B cell (primary cell): ENCODE results near the gene MEAF6. TPM values are rescaled to one million over a fixed set of nuclear protein-coding genes. Genes with fewer than 3 reads are reported as not detected.

Experiments used
- ATAC-seq: fragments of 200-7000 bp; cut with Tn5 transposase; one replicate; pipeline ENCODE4 v1.10.0; 2021; ENCODE audit warnings: low read depth, mild to moderate bottlenecking, moderate number of reproducible peaks, moderate library complexity
- CTCF ChIA-PET: fragments of 350-600 bp; sonication (Branson Sonifier 250); formaldehyde crosslinking; loops from one replicate; lab custom pipeline; 2021; ENCODE audit warnings: antibody characterized with exemption, inconsistent platforms; lab: Charles Lee
- POLR2A ChIA-PET: fragments of 350-600 bp; sonication (Branson Sonifier 250); formaldehyde crosslinking; loops from one replicate; lab custom pipeline; 2021; ENCODE audit warnings: antibody characterized with exemption; lab: Charles Lee
- DNase-seq: peaks from one replicate; pipeline ENCODE4 v3.0.0; 2013
- H2AFZ ChIP-seq: 2 replicates; pipeline ENCODE4 v1.6.1; 2012; ENCODE audit warnings: mild to moderate bottlenecking, low read depth, low read length; ENCODE audit not compliant: insufficient read depth, poor library complexity, severe bottlenecking
- H3K27ac ChIP-seq, 2 donors: 1 replicate in 1 of 2; 2 replicates in 1 of 2; pipeline ENCODE4 v1.5.1; 2012 to 2013; ENCODE audit warnings: low read length in 2 of 2, mild to moderate bottlenecking in 2 of 2, moderate library complexity in 1 of 2
- H3K27me3 ChIP-seq, 4 experiments: fragments of 200-600 bp in 1 of 4; sonication (generic) in 1 of 4; replicated peaks in 1 of 4; 1 replicate in 2 of 4; 2 replicates in 2 of 4; pipeline versions ENCODE4 v1.6.1 to v1.7.0; 2013 to 2016; ENCODE audit warnings: low read length in 3 of 4, mild to moderate bottlenecking in 2 of 4, mixed read lengths in 1 of 4, moderate library complexity in 1 of 4; ENCODE audit not compliant: insufficient read depth in 4 of 4, control insufficient read depth in 3 of 4; ENCODE audit errors: control extremely low read depth in 1 of 4
- H3K36me3 ChIP-seq, 2 experiments: replicated peaks in 1 of 2; 1 replicate in 1 of 2; 2 replicates in 1 of 2; pipeline versions ENCODE4 v1.6.1 to v1.7.1; 2013; ENCODE audit warnings: low read length in 1 of 2; ENCODE audit not compliant: insufficient read depth in 2 of 2, control insufficient read depth in 1 of 2; ENCODE audit errors: control extremely low read depth in 1 of 2, extremely low read depth in 1 of 2
- H3K4me1 ChIP-seq, 2 donors: fragments of 200-600 bp in 1 of 2; sonication (generic) in 1 of 2; 1 replicate in 1 of 2; 2 replicates in 1 of 2; pipeline versions ENCODE4 v1.5.1 to v1.6.1; 2013 to 2017; ENCODE audit warnings: low read length in 2 of 2; ENCODE audit not compliant: control insufficient read depth in 2 of 2, insufficient read depth in 2 of 2
- H3K4me2 ChIP-seq: replicated peaks from 2 replicates; pipeline ENCODE3; 2012; ENCODE audit warnings: mild to moderate bottlenecking, low read depth, low read length; ENCODE audit not compliant: poor library complexity, severe bottlenecking
- H3K4me3 ChIP-seq, 5 experiments: fragments of 200-600 bp in 1 of 5; sonication (generic) in 1 of 5; 1 replicate in 3 of 5; 2 replicates in 2 of 5; pipeline versions ENCODE4 v1.5.1 to v1.7.0; 2011 to 2016; ENCODE audit warnings: low read length in 4 of 5, mild to moderate bottlenecking in 4 of 5, low read depth in 2 of 5, control low read depth in 1 of 5, moderate library complexity in 1 of 5; ENCODE audit not compliant: insufficient read depth in 1 of 5; ENCODE audit errors: control extremely low read depth in 1 of 5, extremely low read depth in 1 of 5
- H3K79me2 ChIP-seq: fragments of 200-600 bp; sonication (generic); one replicate; pipeline ENCODE4 v1.6.0; 2016; ENCODE audit warnings: low read length; ENCODE audit not compliant: control insufficient read depth, insufficient read depth
- H3K9ac ChIP-seq: fragments of 200-600 bp; sonication (generic); 2 replicates; pipeline ENCODE4 v1.6.1; 2017; ENCODE audit warnings: mild to moderate bottlenecking, low read length, moderate library complexity
- H3K9me3 ChIP-seq, 3 donors: one replicate each; pipeline versions ENCODE4 v1.6.1 to v1.7.1; 2013; ENCODE audit warnings: low read length in 2 of 3; ENCODE audit not compliant: control insufficient read depth in 2 of 3, insufficient read depth in 1 of 3; ENCODE audit errors: control extremely low read depth in 1 of 3
- H4K20me1 ChIP-seq: 2 replicates; pipeline ENCODE4 v1.6.0; 2012; ENCODE audit warnings: mild to moderate bottlenecking, low read length; ENCODE audit not compliant: insufficient read depth, control insufficient read depth, poor library complexity, severe bottlenecking
- H3K27ac Mint-ChIP-seq: one replicate; pipeline ENCODE4 v1.8.0; 2021; ENCODE audit warnings: mixed read lengths
- H3K27me3 Mint-ChIP-seq: one replicate; pipeline ENCODE4 v1.8.0; 2021; ENCODE audit warnings: mixed read lengths
- H3K4me1 Mint-ChIP-seq: one replicate; pipeline ENCODE4 v1.8.0; 2021; ENCODE audit warnings: mixed read lengths
- H3K4me3 Mint-ChIP-seq: one replicate; pipeline ENCODE4 v1.8.0; 2021; ENCODE audit warnings: mixed read lengths
- H3K9me3 Mint-ChIP-seq: one replicate; pipeline ENCODE4 v1.8.0; 2022; ENCODE audit warnings: mixed read lengths; ENCODE audit not compliant: insufficient read depth
- CTCF ChIP-seq: fragments of 200-600 bp; IDR thresholded peaks from one replicate; pipeline ENCODE4 v1.8.0; 2022; ENCODE audit warnings: antibody characterized with exemption, mild to moderate bottlenecking
- EZH2 ChIP-seq: IDR thresholded peaks from 2 replicates; pipeline ENCODE4 v1.6.1; 2012; ENCODE audit warnings: borderline replicate concordance, low read depth, mild to moderate bottlenecking, moderate library complexity, low read length; ENCODE audit not compliant: insufficient read depth, poor library complexity, severe bottlenecking
- WGBS: methylation state at CpG from one replicate; pipeline ENCODE4 v1.1.5; 2013; ENCODE audit warnings: missing lambda C conversion rate; ENCODE audit not compliant: insufficient coverage; 5-methylcytosine and 5-hydroxymethylcytosine counted together
- intact Hi-C: fragments of 100-400 bp; cut with micrococcal nuclease; formaldehyde crosslinking; loops from one replicate; pipeline ENCODE4 v1.10.0; 2022
- polyA plus RNA-seq: library from polyadenylated mRNA; depleted of rRNA; stranded (reverse); fragments of >200 nt; gene quantifications from 2 replicates; pipeline ENCODE4 v1.2.3, GENCODE V29; 2012
- total RNA-seq, 2 donors: library from RNA; stranded (reverse); fragments of 120-200 nt in 1 of 2; gene quantifications; 1 replicate in 1 of 2; 2 replicates in 1 of 2; pipeline versions ENCODE4 v1.2.3 to v1.2.4, GENCODE V29; 2013 to 2022

Gene MEAF6
- total and polyA plus RNA-seq, 2 donors (not counting 1 experiment from before 2014, with no cell fraction given) = 52.5 to 84.2 TPM

GRCh38 chr1:37553598-37553926, 39.0 kb upstream of the MEAF6 start:
- DNase-seq = no peak
- peaks cover 5% of the 10 kb centered on the region for H3K27me3 Mint-ChIP-seq
- Histone ChIP-seq H3K9ac (peak overlapping the region; percentile 99), H3K9me3 (peaks cover 0 to 7% (median 0%) of the 10 kb centered on the region in 3 donors), H3K36me3 (peaks cover 3 to 22% of the 10 kb centered on the region in 2 experiments), H3K27me3 (peaks cover 0 to 3% (median 0%) of the 10 kb centered on the region in 4 experiments), H3K27ac (peak overlapping the region; percentile 82 to 96), H3K4me1 (peaks cover 13 to 19% of the 10 kb centered on the region in 2 donors), H3K4me3 (peak overlapping the region; percentile 75 to 99 (median 93)), H3K79me2 (peaks cover 41% of the 10 kb centered on the region), H3K4me2 (peak overlapping the region; percentile 88), H4K20me1 (peaks cover 10% of the 10 kb centered on the region), H2AFZ (peak overlapping the region; percentile 92)
- intact Hi-C loops = no loop called here
- H3K27ac Mint-ChIP-seq = peak overlapping the region; percentile 97
- H3K9me3 Mint-ChIP-seq = no peaks in the 10 kb centered on the region
- POLR2A ChIA-PET = interaction anchor here (1.2 to 1.9 kb wide), 2 partner anchors 39 to 137 kb away, joined by 5 to 8 read pairs; partner anchors contain the start of gene MEAF6
- H3K4me3 Mint-ChIP-seq = peak overlapping the region; percentile 98
- no peak for ATAC-seq
- peaks cover 34% of the 10 kb centered on the region for H3K4me1 Mint-ChIP-seq
- CTCF ChIA-PET = interaction anchor here (1.0 to 1.4 kb wide), 2 partner anchors 38 to 49 kb away, joined by 3 to 13 read pairs; partner anchors contain the start of gene MEAF6
- TF ChIP-seq CTCF (no peak), EZH2 (no peak)
- WGBS = 8% methylated on average over 7 of the region's 11 CpGs

GRCh38 chr1:37549341-37549740, 34.8 kb upstream of the MEAF6 start:
- Histone ChIP-seq H3K79me2 (peaks cover 56% of the 10 kb centered on the region), H3K9ac (no peak overlapping the region), H3K9me3 (peaks cover 0 to 1% (median 0%) of the 10 kb centered on the region in 3 donors), H3K4me2 (no peak overlapping the region), H3K36me3 (peaks cover 14 to 50% of the 10 kb centered on the region in 2 experiments), H3K4me1 (peaks cover 13 to 17% of the 10 kb centered on the region in 2 donors), H3K27me3 (no peaks in the 10 kb centered on the region), H4K20me1 (peaks cover 10% of the 10 kb centered on the region), H3K27ac (peak overlapping the region in 1 of 2 donors; percentile 58), H2AFZ (no peak overlapping the region), H3K4me3 (no peak overlapping the region)
- no peaks in the 10 kb centered on the region for H3K27me3 Mint-ChIP-seq
- H3K9me3 Mint-ChIP-seq = no peaks in the 10 kb centered on the region
- ChIA-PET CTCF (interaction anchor here (0.5 to 0.9 kb wide), 2 partner anchors 11 to 36 kb away, joined by 3 to 4 read pairs; no protein-coding TSS in a partner anchor), POLR2A (no interaction called here)
- no peak for TF ChIP-seq CTCF
- TF ChIP-seq EZH2 = no peak
- ATAC-seq (no peak), DNase-seq (no peak)
- intact Hi-C loops = no loop called here
- WGBS = 96% methylated on average over 4 of the region's 6 CpGs
- peaks cover 34% of the 10 kb centered on the region for H3K4me1 Mint-ChIP-seq
- H3K4me3 Mint-ChIP-seq = no peak overlapping the region
- no peak overlapping the region for H3K27ac Mint-ChIP-seq
